ENCODE measurements around the gene SGPP2. TPM values are rescaled to one million over a fixed set of nuclear protein-coding genes. Genes with fewer than 3 reads are reported as not detected.

The SGPP2 gene
- total RNA-seq, 1 donor from 2014 or later, result 22.4 TPM

- Mint-ChIP-seq H3K27ac (no peak overlapping the region), H3K4me3 (no peak overlapping the region), H3K9me3 (no peaks in the 10 kb centered on the region), H3K4me1 (ENCODE audit: unreplicated experiment) (peaks cover 14% of the 10 kb centered on the region), H3K27me3 (peaks cover 12% of the 10 kb centered on the region), H3K36me3 (no peaks in the 10 kb centered on the region)
- TF ChIP-seq CTCF (conservative IDR thresholded peaks at IDR 0.05), result no peak
- no peak for DNase-seq (ENCODE audit: extremely low spot score, unreplicated experiment)
Observed at GRCh38 chr2:222545823-222546795, 121.8 kb downstream of the SGPP2 start.

DNA sequence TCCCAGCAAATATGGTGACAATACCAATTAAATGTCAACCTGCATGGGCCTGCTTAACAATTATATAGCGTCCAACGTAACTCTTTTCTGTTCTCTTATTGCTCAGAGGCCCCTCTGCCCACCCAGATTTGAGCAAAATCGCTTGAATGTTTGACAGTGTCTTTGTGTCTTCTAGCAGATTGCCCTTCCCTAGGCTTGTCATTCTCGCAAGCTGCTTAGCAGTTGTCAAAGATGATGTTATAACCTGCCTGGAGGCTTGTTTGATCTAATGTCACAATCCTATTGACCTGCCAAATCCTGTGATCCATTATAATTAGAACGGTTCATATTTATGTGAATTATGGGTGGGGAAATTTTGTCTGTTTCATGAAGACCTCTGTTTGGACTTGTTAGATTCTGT lies 122.7 kb downstream of the SGPP2 start:
- Mint-ChIP-seq H3K27ac (no peak overlapping the region), H3K4me1 (ENCODE audit: unreplicated experiment) (peaks cover 14% of the 10 kb centered on the region), H3K4me3 (no peak overlapping the region), H3K27me3 (peaks cover 13% of the 10 kb centered on the region), H3K36me3 (no peaks in the 10 kb centered on the region), H3K9me3 (no peaks in the 10 kb centered on the region)
- no peak for DNase-seq (ENCODE audit: extremely low spot score, unreplicated experiment)
- TF ChIP-seq CTCF (conservative IDR thresholded peaks at IDR 0.05), result no peak

DNA sequence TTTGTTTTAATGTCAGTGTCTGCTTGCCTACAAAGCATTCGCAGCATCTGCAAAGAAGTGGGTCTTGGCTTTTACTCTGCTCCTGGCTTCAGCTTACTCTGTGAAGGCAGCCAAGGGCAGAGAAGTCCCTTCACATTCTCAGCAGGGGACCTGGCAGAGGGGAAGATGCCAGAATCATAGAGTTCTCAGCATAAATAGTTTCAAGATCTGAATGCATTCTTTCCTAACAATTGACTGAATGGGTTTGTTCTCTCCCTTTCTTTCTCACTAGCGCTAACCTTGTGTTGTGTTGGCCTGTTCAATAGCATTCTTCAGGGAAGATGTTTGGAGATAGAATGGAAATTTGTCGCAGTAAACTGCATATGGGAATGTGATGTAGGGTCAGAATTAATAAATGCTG lies 124.6 kb downstream of the SGPP2 start:
- H3K36me3 Mint-ChIP-seq, result no peaks in the 10 kb centered on the region
- peaks cover 20% of the 10 kb centered on the region for H3K27me3 Mint-ChIP-seq
- DNase-seq (ENCODE audit: extremely low spot score, unreplicated experiment), result no peak
- peaks cover 14% of the 10 kb centered on the region for H3K4me1 Mint-ChIP-seq (ENCODE audit: unreplicated experiment)
- no peak for TF ChIP-seq CTCF (conservative IDR thresholded peaks at IDR 0.05)
- H3K9me3 Mint-ChIP-seq, result no peaks in the 10 kb centered on the region
- H3K27ac Mint-ChIP-seq, result no peak overlapping the region
- no peak overlapping the region for H3K4me3 Mint-ChIP-seq

GRCh38 chr2:222554517-222554916 lies 130.2 kb downstream of the SGPP2 start:
- no peak for DNase-seq (ENCODE audit: extremely low spot score, unreplicated experiment)
- Mint-ChIP-seq H3K27me3 (peaks cover 24% of the 10 kb centered on the region), H3K4me3 (no peak overlapping the region), H3K27ac (no peak overlapping the region), H3K9me3 (no peaks in the 10 kb centered on the region), H3K36me3 (peaks cover 3% of the 10 kb centered on the region), H3K4me1 (ENCODE audit: unreplicated experiment) (no peaks in the 10 kb centered on the region)
- no peak for TF ChIP-seq CTCF (conservative IDR thresholded peaks at IDR 0.05)

- no peaks in the 10 kb centered on the region for H3K9me3 Mint-ChIP-seq
- peaks cover 7% of the 10 kb centered on the region for H3K27me3 Mint-ChIP-seq
- TF ChIP-seq CTCF (conservative IDR thresholded peaks at IDR 0.05), result no peak
- H3K36me3 Mint-ChIP-seq, result peaks cover 8% of the 10 kb centered on the region
- no peak overlapping the region for H3K27ac Mint-ChIP-seq
- H3K4me3 Mint-ChIP-seq, result no peak overlapping the region
- peaks cover 7% of the 10 kb centered on the region for H3K4me1 Mint-ChIP-seq (ENCODE audit: unreplicated experiment)
- no peak for DNase-seq (ENCODE audit: extremely low spot score, unreplicated experiment)
Observed at GRCh38 chr2:222561151-222561550, 136.8 kb downstream of the SGPP2 start.

Measured in type B pancreatic cell (in vitro differentiated cells).